HG02588 (cell line): ENCODE results near the gene MXI1.

Source experiments
- ATAC-seq: cut with Tn5 transposase; IDR thresholded peaks from one replicate; pipeline ENCODE4 v1.9.1; 2021; ENCODE audit warnings: mild to moderate bottlenecking, moderate library complexity; ENCODE audit not compliant: unreplicated experiment

Gene MXI1

GRCh38 chr10:110207011-110207804 is at the start of gene MXI1:
Gene MXI1 (plus strand): TSS chr10:110207605. CDS start chr10:110207809, 204 bp downstream.
- peak; percentile 46 for ATAC-seq

GRCh38 chr10:110158051-110159005 is 49.1 kb upstream of the MXI1 start:
- ATAC-seq: no peak

DNA sequence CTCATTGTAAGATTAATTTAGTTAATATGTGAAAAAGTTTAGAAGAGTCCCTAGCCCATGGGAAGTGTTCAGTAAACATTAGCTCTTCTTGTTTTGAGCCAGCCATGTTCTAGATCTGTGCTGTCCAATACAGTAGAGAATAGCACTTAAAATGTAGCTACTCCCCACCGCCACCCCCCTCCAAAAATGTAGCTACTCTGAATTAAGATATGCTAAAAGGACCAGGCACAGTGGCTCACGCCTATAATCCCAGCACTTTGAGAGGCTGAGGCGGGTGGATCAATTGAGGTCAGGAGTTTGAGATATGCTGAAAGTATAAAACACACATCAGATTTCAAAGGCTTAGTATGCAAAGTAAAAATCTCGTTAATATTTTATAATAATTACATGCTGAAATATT is 47.3 kb upstream of the MXI1 start:
- no peak for ATAC-seq

- no peak for ATAC-seq
These were observed 46.9 kb upstream of the MXI1 start for GRCh38 chr10:110160522-110160921.

DNA sequence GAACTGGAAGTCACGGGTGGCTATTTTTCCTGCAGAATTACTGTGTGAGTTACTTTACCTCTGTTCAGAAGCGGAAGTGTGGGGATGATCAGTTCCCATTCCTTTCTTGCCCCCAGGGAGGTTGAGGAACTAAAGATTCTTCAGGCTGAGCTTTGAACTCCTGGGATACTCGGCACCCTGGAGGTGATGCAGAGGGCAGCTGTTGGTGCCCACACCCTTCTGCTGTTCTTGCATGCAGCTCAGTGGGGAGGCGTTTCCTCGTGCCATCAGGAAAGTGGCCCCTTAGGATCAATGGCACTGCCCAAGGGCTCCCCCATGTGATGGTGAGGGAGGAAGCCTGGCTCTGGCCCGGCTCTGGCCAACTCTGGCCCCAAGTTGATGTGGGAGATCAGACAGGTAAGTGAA is 44.7 kb upstream of the MXI1 start:
- ATAC-seq: no peak

DNA sequence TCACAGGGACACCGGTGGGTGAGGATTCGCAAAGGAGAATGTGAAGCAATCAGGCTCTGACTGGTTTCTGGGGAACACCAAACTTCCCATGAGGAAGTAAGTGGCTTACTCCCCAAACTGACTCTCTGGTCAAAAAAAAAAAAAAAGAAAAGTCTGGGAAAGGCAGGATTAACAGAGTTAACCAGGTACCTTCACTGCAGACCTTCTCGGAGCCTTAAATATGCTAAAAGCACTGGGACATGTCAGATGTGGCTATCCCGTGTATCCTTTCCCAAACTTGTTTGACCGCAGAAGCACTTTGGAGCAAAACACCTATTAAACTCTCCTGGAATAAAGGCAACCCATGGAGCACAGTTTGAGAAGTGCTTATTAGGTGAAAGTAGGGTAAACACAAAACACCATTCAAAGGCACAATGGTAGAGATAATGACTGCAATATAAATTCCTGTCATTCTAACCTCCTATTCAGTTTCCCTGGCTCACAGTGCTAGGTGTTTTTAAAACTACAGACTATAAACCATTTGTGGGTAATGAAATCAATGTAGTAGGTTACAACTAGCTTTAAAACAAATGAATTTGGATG is 44.1 kb upstream of the MXI1 start:
- ATAC-seq: no peak

GRCh38 chr10:110163841-110164240 is 43.6 kb upstream of the MXI1 start:
- ATAC-seq: no peak

DNA sequence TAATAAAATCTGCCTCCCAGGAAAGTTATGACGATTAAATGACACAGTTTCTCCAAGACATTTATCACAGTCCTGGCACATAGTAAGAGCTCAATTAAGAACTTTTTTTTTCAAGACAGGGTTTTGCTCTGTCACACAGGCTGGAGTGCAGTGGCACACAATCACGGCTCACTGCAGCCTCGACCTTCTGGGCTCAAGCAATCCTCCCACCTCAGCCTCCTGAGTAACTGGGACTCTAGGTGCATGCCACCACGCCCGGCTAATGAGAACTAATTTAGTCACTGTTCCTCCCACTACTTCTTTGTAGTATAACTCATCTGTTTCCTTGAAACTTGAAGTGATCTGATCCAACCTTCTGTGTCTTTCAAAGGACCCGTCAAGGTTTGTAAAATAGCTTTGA is 42.2 kb upstream of the MXI1 start:
- ATAC-seq: no peak

- ATAC-seq: no peak
These were observed 40.3 kb upstream of the MXI1 start for GRCh38 chr10:110167149-110167548.

GRCh38 chr10:110168601-110169481 is 38.6 kb upstream of the MXI1 start:
- ATAC-seq: no peak

DNA sequence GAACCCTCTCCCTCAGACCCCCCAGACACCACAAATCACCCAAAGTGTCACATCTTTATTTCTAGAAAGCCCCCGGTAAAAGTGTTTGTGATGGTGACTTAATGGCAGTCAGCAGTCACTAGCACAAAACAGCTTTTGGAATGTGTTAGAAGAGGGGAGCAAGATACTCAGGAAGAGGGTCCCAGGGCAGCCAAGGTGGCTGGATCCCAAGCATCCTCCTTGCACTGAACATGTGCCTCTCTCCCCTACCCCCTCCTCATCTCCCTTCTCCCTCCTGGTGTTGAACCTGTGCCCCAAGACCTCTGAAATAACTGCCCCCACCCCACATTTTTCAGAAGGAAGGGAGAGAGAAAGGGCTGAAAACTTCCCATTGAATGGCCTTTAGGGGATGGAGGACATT is 37.8 kb upstream of the MXI1 start:
- no peak for ATAC-seq

GRCh38 chr10:110170142-110170971 is 37.0 kb upstream of the MXI1 start:
- ATAC-seq: no peak

- ATAC-seq: no peak
These were observed 36.4 kb upstream of the MXI1 start for GRCh38 chr10:110171032-110171431.

DNA sequence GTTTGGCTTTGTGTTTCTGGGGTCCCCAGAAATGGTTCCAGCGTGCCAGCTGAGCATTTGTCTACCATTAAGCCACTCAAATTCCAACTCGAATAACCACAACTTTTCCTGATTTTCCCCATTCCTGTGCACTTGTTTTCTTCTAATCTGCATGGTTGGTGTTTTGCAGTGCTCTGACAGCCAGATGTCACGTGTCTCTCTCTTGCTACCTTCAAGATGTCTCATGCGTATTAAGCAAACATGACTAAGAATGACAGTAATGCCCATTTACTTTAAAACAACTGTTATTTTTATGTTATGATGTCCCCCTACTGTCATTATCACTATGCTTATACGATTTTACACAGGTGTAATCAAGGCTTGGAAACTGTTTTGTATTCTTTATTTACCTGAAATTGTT is 35.2 kb upstream of the MXI1 start:
- ATAC-seq: no peak

GRCh38 chr10:110174201-110174600 is 33.2 kb upstream of the MXI1 start:
- no peak for ATAC-seq

DNA sequence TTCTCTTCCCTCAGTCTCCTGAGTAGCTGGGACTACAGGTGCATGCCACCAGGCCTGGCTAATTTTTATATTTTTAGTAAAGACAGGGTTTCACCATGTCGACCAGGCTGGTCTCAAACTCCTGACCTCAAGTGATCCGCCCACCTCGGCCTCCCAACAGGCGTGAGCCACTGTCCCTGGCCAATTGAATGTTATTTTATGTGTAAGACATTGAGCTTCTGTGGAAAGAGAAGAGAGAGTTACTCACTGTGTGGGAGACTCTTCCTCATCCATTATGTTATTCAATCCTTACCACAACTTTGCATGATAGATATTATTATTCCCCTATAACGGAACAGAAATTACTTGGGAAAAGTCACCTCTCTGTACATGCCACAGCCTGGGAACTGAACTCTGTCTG is 32.6 kb upstream of the MXI1 start:
- ATAC-seq: no peak

GRCh38 chr10:110175406-110175805 is 32.0 kb upstream of the MXI1 start:
- ATAC-seq: no peak

DNA sequence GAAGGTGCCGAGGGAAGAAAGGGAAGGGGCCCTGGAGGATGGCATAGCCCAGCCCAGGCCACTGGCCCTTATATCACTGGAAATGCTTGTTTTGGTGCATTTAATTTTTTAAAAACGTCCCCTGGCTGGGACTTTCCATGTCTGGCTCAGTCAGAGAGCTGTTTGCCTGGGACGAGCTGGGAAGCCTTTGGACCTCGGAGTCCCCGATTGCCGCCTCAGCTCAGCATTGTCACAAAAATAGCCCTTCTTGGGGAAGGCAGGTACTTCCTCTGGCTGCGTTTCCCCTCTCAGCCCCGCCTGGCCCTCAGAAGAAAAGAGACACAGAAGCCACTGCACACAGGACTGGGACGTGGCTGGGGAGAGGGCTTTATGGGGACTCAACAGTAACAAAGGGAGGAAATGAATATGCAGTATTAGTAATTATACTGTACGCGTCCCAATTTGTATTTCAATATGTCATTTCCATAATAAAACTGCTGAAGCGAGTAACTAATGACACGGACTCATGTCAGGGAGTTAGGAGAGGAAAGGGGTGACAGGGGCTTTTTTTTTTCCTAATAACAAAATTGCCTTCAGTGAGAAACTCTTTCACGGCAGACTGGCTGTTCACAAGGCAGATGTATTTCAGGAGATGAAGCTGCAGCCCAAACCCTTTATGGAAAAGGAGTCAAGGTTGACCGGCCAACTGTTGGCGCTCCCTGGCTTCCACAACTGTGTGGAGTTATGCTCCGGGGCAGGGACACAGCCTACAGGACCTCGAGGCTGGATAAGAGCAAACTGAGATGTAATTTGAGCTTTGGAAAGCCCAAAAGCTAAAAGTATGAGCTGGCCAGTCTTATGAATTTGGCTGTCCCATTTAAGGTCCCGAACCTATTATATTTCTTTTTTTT is 31.0 kb upstream of the MXI1 start:
- ATAC-seq: no peak

GRCh38 chr10:110179220-110179619 is 28.2 kb upstream of the MXI1 start:
- ATAC-seq: no peak
